H1 (cell line): ENCODE data around the gene MFAP4. TPM values are rescaled to one million over a fixed set of nuclear protein-coding genes. Genes with fewer than 3 reads are reported as not detected.

ENCODE experiments used
- BRCA1 ChIP-seq: IDR thresholded peaks from 2 replicates; pipeline ENCODE4 v1.6.1; 2012; ENCODE audit warnings: low read depth, low read length, improper control_type of control experiment
- NANOG ChIP-seq: IDR thresholded peaks from 2 replicates; pipeline ENCODE4 v1.6.1; 2011; ENCODE audit warnings: low read length, low read depth, mild to moderate bottlenecking, inconsistent platforms; ENCODE audit not compliant: insufficient read depth, poor library complexity, severe bottlenecking
- SIRT6 ChIP-seq: IDR thresholded peaks from one replicate; pipeline ENCODE4 v1.7.1; 2012; ENCODE audit warnings: low read length, inconsistent platforms
- SP1 ChIP-seq: IDR thresholded peaks from 2 replicates; pipeline ENCODE4 v1.6.1; 2011; ENCODE audit warnings: low read depth, low read length
- polyA plus RNA-seq, 7 experiments: library from polyadenylated mRNA; depleted of rRNA in 3 of 7; stranded (reverse) in 5 of 7; unstranded in 2 of 7; fragments of >200 nt in 5 of 7; fragments of 200-250 nt in 2 of 7; gene quantifications; 1 replicate in 5 of 7; 2 replicates in 1 of 7; 4 replicates in 1 of 7; pipeline versions ENCODE4 v1.2.1 to v1.2.3, GENCODE V29; 2011 to 2013; ENCODE audit warnings: missing spikeins in 2 of 7, mixed read lengths in 2 of 7
- total RNA-seq: library from RNA; stranded (reverse); fragmentation: NEBNext Ultra II Directional; extraction: Animal tissue kit (Norgen Biotek cat#: 25700); gene quantifications from 2 replicates; pipeline ENCODE4 v1.2.1, GENCODE V29; 2021
- TF ChIP-seq, protein P1 (sequence below): fragments of 300-600 bp; sonication (generic); IDR thresholded peaks from 2 replicates; pipeline ENCODE4 v1.7.1; 2012; ENCODE audit warnings: low read length, moderate library complexity, mild to moderate bottlenecking, inconsistent platforms; ENCODE audit not compliant: insufficient replicate concordance

MFAP4 gene
- total and polyA plus RNA-seq, 2 of the 8 experiments (the other 6 are each of a cell fraction or from before 2014, with no cell fraction given): 3.1 to 3.6 TPM

DNA sequence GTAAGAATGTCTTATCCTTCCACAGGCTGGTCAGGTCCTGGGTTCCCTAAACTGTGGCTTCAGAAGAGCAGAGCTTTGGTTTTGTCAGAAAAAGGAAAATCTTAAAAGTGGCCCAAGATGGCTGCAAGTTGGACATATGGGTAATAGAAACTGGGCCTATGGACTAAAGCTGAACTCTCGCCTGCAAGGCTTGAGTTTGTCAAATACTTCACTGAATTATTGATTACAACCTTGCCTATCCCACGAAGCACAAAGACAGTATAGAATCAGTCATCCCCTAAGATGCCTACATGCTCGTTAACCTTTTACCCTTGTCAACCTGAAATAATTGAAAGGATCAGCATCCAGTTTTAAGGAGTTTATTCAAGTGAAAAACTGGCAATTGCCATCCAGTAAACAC, 44.7 kb upstream of the MFAP4 start (continued):
- TF ChIP-seq, protein P1, sequence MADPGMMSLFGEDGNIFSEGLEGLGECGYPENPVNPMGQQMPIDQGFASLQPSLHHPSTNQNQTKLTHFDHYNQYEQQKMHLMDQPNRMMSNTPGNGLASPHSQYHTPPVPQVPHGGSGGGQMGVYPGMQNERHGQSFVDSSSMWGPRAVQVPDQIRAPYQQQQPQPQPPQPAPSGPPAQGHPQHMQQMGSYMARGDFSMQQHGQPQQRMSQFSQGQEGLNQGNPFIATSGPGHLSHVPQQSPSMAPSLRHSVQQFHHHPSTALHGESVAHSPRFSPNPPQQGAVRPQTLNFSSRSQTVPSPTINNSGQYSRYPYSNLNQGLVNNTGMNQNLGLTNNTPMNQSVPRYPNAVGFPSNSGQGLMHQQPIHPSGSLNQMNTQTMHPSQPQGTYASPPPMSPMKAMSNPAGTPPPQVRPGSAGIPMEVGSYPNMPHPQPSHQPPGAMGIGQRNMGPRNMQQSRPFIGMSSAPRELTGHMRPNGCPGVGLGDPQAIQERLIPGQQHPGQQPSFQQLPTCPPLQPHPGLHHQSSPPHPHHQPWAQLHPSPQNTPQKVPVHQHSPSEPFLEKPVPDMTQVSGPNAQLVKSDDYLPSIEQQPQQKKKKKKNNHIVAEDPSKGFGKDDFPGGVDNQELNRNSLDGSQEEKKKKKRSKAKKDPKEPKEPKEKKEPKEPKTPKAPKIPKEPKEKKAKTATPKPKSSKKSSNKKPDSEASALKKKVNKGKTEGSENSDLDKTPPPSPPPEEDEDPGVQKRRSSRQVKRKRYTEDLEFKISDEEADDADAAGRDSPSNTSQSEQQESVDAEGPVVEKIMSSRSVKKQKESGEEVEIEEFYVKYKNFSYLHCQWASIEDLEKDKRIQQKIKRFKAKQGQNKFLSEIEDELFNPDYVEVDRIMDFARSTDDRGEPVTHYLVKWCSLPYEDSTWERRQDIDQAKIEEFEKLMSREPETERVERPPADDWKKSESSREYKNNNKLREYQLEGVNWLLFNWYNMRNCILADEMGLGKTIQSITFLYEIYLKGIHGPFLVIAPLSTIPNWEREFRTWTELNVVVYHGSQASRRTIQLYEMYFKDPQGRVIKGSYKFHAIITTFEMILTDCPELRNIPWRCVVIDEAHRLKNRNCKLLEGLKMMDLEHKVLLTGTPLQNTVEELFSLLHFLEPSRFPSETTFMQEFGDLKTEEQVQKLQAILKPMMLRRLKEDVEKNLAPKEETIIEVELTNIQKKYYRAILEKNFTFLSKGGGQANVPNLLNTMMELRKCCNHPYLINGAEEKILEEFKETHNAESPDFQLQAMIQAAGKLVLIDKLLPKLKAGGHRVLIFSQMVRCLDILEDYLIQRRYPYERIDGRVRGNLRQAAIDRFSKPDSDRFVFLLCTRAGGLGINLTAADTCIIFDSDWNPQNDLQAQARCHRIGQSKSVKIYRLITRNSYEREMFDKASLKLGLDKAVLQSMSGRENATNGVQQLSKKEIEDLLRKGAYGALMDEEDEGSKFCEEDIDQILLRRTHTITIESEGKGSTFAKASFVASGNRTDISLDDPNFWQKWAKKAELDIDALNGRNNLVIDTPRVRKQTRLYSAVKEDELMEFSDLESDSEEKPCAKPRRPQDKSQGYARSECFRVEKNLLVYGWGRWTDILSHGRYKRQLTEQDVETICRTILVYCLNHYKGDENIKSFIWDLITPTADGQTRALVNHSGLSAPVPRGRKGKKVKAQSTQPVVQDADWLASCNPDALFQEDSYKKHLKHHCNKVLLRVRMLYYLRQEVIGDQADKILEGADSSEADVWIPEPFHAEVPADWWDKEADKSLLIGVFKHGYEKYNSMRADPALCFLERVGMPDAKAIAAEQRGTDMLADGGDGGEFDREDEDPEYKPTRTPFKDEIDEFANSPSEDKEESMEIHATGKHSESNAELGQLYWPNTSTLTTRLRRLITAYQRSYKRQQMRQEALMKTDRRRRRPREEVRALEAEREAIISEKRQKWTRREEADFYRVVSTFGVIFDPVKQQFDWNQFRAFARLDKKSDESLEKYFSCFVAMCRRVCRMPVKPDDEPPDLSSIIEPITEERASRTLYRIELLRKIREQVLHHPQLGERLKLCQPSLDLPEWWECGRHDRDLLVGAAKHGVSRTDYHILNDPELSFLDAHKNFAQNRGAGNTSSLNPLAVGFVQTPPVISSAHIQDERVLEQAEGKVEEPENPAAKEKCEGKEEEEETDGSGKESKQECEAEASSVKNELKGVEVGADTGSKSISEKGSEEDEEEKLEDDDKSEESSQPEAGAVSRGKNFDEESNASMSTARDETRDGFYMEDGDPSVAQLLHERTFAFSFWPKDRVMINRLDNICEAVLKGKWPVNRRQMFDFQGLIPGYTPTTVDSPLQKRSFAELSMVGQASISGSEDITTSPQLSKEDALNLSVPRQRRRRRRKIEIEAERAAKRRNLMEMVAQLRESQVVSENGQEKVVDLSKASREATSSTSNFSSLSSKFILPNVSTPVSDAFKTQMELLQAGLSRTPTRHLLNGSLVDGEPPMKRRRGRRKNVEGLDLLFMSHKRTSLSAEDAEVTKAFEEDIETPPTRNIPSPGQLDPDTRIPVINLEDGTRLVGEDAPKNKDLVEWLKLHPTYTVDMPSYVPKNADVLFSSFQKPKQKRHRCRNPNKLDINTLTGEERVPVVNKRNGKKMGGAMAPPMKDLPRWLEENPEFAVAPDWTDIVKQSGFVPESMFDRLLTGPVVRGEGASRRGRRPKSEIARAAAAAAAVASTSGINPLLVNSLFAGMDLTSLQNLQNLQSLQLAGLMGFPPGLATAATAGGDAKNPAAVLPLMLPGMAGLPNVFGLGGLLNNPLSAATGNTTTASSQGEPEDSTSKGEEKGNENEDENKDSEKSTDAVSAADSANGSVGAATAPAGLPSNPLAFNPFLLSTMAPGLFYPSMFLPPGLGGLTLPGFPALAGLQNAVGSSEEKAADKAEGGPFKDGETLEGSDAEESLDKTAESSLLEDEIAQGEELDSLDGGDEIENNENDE: no peak
- TF ChIP-seq SIRT6 (no peak), NANOG (no peak), BRCA1 (no peak), SP1 (no peak)
